ENCODE results near the gene BLOC1S5.
"Not testable (repeated sequence)": the region's sequence is repeated elsewhere in the genome, so short reads cannot be mapped to it uniquely, and the experiment has no call there.

Gene BLOC1S5

GRCh38 chr6:8041913-8042583 is 22.1 kb downstream of the BLOC1S5 start:
- DNase-seq: no peak

- DNase-seq: not testable (repeated sequence)
Observed at GRCh38 chr6:8034107-8034506, 30.1 kb downstream of the BLOC1S5 start.

- peak; percentile 7 to 31 for DNase-seq
Observed at GRCh38 chr6:8030920-8031319, 33.3 kb downstream of the BLOC1S5 start.

GRCh38 chr6:8029243-8029870 is 34.8 kb downstream of the BLOC1S5 start:
- no peak for DNase-seq

GRCh38 chr6:8027965-8028651 is 36.1 kb downstream of the BLOC1S5 start:
- DNase-seq: no peak

GRCh38 chr6:8026800-8027199 is 37.4 kb downstream of the BLOC1S5 start:
- no peak for DNase-seq

GRCh38 chr6:8025191-8025590 is 39.0 kb downstream of the BLOC1S5 start:
- DNase-seq: no peak

GRCh38 chr6:8023638-8024037 is 40.6 kb downstream of the BLOC1S5 start:
- DNase-seq: no peak

GRCh38 chr6:8020083-8020482 is 44.1 kb downstream of the BLOC1S5 start:
- no peak for DNase-seq

GRCh38 chr6:8017705-8018104 is 46.5 kb downstream of the BLOC1S5 start:
- no peak for DNase-seq

- no peak for DNase-seq
Observed at GRCh38 chr6:8017276-8017701, 46.9 kb downstream of the BLOC1S5 start.

GRCh38 chr6:8014947-8015346 is 49.2 kb downstream of the BLOC1S5 start:
- no peak for DNase-seq

- no peak for DNase-seq
Observed at GRCh38 chr6:8013763-8014162, 50.4 kb downstream of the BLOC1S5 start.

- DNase-seq: peak; percentile 46 to 56
Observed at GRCh38 chr6:8006208-8006607, 58.0 kb downstream of the BLOC1S5 start.

- DNase-seq: no peak
Observed at GRCh38 chr6:8005136-8005535, 59.1 kb downstream of the BLOC1S5 start.

- no peak for DNase-seq
Observed at GRCh38 chr6:8000636-8001035, 63.6 kb downstream of the BLOC1S5 start.

- DNase-seq: no peak
Observed at GRCh38 chr6:8000188-8000596, 64.0 kb downstream of the BLOC1S5 start.

- no peak for DNase-seq
Observed at GRCh38 chr6:7999201-7999600, 65.0 kb downstream of the BLOC1S5 start.

GRCh38 chr6:7998103-7998725 is 66.0 kb downstream of the BLOC1S5 start:
- no peak for DNase-seq

GRCh38 chr6:7997286-7997685 is 66.9 kb downstream of the BLOC1S5 start:
- DNase-seq: no peak

- no peak for DNase-seq
Observed at GRCh38 chr6:7996538-7997111, 67.6 kb downstream of the BLOC1S5 start.

GRCh38 chr6:7993952-7994351 is 70.2 kb downstream of the BLOC1S5 start:
- no peak for DNase-seq

- no peak for DNase-seq
Observed at GRCh38 chr6:7993399-7993798, 70.8 kb downstream of the BLOC1S5 start.

Data from Kasumi-1 (cell line).